ENCODE data around the gene OGDHL. TPM values are rescaled to one million over a fixed set of nuclear protein-coding genes. Genes with fewer than 3 reads are reported as not detected.

Gene OGDHL
- total and polyA plus RNA-seq, 2 donors = 0.79 to 0.87 TPM

GRCh38 chr10:49710966-49711365, 51.2 kb downstream of the OGDHL start:
- no peak overlapping the region for H3K27ac ChIP-seq (ENCODE audit: low read depth)
- H3K4me3 ChIP-seq (ENCODE audit: low read depth, low read length) = no peak overlapping the region
- DNase-seq (ENCODE audit: extremely low spot score) = no peak
- H3K4me1 ChIP-seq (ENCODE audit: insufficient read depth) = no peaks in the 10 kb centered on the region
- 72% methylated on average over 6 of the region's 6 CpGs for WGBS
- no peaks in the 10 kb centered on the region for H3K36me3 ChIP-seq (ENCODE audit: insufficient read depth)

GRCh38 chr10:49709934-49710333, 52.2 kb downstream of the OGDHL start:
- H3K4me3 ChIP-seq (ENCODE audit: low read depth, low read length) = no peak overlapping the region
- H3K36me3 ChIP-seq (ENCODE audit: insufficient read depth) = no peaks in the 10 kb centered on the region
- H3K27ac ChIP-seq (ENCODE audit: low read depth) = no peak overlapping the region
- 66% methylated on average over 5 of the region's 5 CpGs for WGBS
- no peaks in the 10 kb centered on the region for H3K4me1 ChIP-seq (ENCODE audit: insufficient read depth)
- DNase-seq (ENCODE audit: extremely low spot score) = no peak

GRCh38 chr10:49707585-49707984, 54.5 kb downstream of the OGDHL start:
- no peak for DNase-seq (ENCODE audit: extremely low spot score)
- Histone ChIP-seq H3K36me3 (ENCODE audit: insufficient read depth) (no peaks in the 10 kb centered on the region), H3K4me3 (ENCODE audit: low read depth, low read length) (no peak overlapping the region), H3K27ac (ENCODE audit: low read depth) (no peak overlapping the region), H3K4me1 (ENCODE audit: insufficient read depth) (no peaks in the 10 kb centered on the region)
- WGBS = 71% methylated on average over 3 of the region's 3 CpGs

GRCh38 chr10:49700997-49701396, 61.1 kb downstream of the OGDHL start:
- no peak overlapping the region for H3K27ac ChIP-seq (ENCODE audit: low read depth)
- WGBS = 3% methylated on average over 3 of the region's 3 CpGs

GRCh38 chr10:49700211-49700610, 61.9 kb downstream of the OGDHL start:
- DNase-seq (ENCODE audit: extremely low spot score) = no peak
- Histone ChIP-seq H3K36me3 (ENCODE audit: insufficient read depth) (no peaks in the 10 kb centered on the region), H3K4me3 (ENCODE audit: low read depth, low read length) (no peak overlapping the region), H3K27ac (ENCODE audit: low read depth) (no peak overlapping the region), H3K4me1 (ENCODE audit: insufficient read depth) (no peaks in the 10 kb centered on the region)
- 90% methylated on average over 3 of the region's 3 CpGs for WGBS

More at GRCh38 chr10:49700997-49701396, 61.1 kb downstream of the OGDHL start:
- no peak for DNase-seq (ENCODE audit: extremely low spot score)
- Histone ChIP-seq H3K4me1 (ENCODE audit: insufficient read depth) (no peaks in the 10 kb centered on the region), H3K4me3 (ENCODE audit: low read depth, low read length) (no peak overlapping the region), H3K36me3 (ENCODE audit: insufficient read depth) (no peaks in the 10 kb centered on the region)

- 72% methylated on average over 9 of the region's 9 CpGs for WGBS
- no peak for DNase-seq (ENCODE audit: extremely low spot score)
- no peak overlapping the region for H3K4me3 ChIP-seq (ENCODE audit: low read depth, low read length)
Measured at GRCh38 chr10:49698679-49699078, 63.4 kb downstream of the OGDHL start.

GRCh38 chr10:49696311-49696710, 65.8 kb downstream of the OGDHL start:
- WGBS = 82% methylated on average over 7 of the region's 7 CpGs
- DNase-seq (ENCODE audit: extremely low spot score) = no peak
- Histone ChIP-seq H3K4me1 (ENCODE audit: insufficient read depth) (no peaks in the 10 kb centered on the region), H3K27ac (ENCODE audit: low read depth) (no peak overlapping the region), H3K36me3 (ENCODE audit: insufficient read depth) (no peaks in the 10 kb centered on the region), H3K4me3 (ENCODE audit: low read depth, low read length) (no peak overlapping the region)

More at GRCh38 chr10:49698679-49699078, 63.4 kb downstream of the OGDHL start:
- H3K4me1 ChIP-seq (ENCODE audit: insufficient read depth) = no peaks in the 10 kb centered on the region
- no peaks in the 10 kb centered on the region for H3K36me3 ChIP-seq (ENCODE audit: insufficient read depth)
- no peak overlapping the region for H3K27ac ChIP-seq (ENCODE audit: low read depth)

- H3K4me3 ChIP-seq (ENCODE audit: low read depth, low read length) = no peak overlapping the region
- no peaks in the 10 kb centered on the region for H3K36me3 ChIP-seq (ENCODE audit: insufficient read depth)
- no peaks in the 10 kb centered on the region for H3K4me1 ChIP-seq (ENCODE audit: insufficient read depth)
- no peak for DNase-seq (ENCODE audit: extremely low spot score)
- WGBS = 81% methylated on average over 6 of the region's 6 CpGs
- no peak overlapping the region for H3K27ac ChIP-seq (ENCODE audit: low read depth)
Measured at GRCh38 chr10:49694466-49694865, 67.7 kb downstream of the OGDHL start.

- H3K4me1 ChIP-seq (ENCODE audit: insufficient read depth) = no peaks in the 10 kb centered on the region
- H3K27ac ChIP-seq (ENCODE audit: low read depth) = no peak overlapping the region
- no peak for DNase-seq (ENCODE audit: extremely low spot score)
- H3K4me3 ChIP-seq (ENCODE audit: low read depth, low read length) = no peak overlapping the region
- WGBS = 40% methylated on average over 9 of the region's 9 CpGs
- no peaks in the 10 kb centered on the region for H3K36me3 ChIP-seq (ENCODE audit: insufficient read depth)
Measured at GRCh38 chr10:49691588-49691987, 70.5 kb downstream of the OGDHL start.

GRCh38 chr10:49690698-49691356, 71.3 kb downstream of the OGDHL start:
- Histone ChIP-seq H3K4me3 (ENCODE audit: low read depth, low read length) (no peak overlapping the region), H3K36me3 (ENCODE audit: insufficient read depth) (no peaks in the 10 kb centered on the region), H3K4me1 (ENCODE audit: insufficient read depth) (no peaks in the 10 kb centered on the region), H3K27ac (ENCODE audit: low read depth) (no peak overlapping the region)
- no peak for DNase-seq (ENCODE audit: extremely low spot score)
- 6% methylated on average over 12 of the region's 12 CpGs for WGBS

GRCh38 chr10:49689882-49690510, 72.1 kb downstream of the OGDHL start:
- Histone ChIP-seq H3K4me1 (ENCODE audit: insufficient read depth) (no peaks in the 10 kb centered on the region), H3K27ac (ENCODE audit: low read depth) (no peak overlapping the region), H3K36me3 (ENCODE audit: insufficient read depth) (no peaks in the 10 kb centered on the region), H3K4me3 (ENCODE audit: low read depth, low read length) (no peak overlapping the region)
- no peak for DNase-seq (ENCODE audit: extremely low spot score)
- 15% methylated on average over 12 of the region's 12 CpGs for WGBS

- Histone ChIP-seq H3K36me3 (ENCODE audit: insufficient read depth) (no peaks in the 10 kb centered on the region), H3K27ac (ENCODE audit: low read depth) (no peak overlapping the region), H3K4me1 (ENCODE audit: insufficient read depth) (no peaks in the 10 kb centered on the region), H3K4me3 (ENCODE audit: low read depth, low read length) (no peak overlapping the region)
- DNase-seq (ENCODE audit: extremely low spot score) = no peak
- WGBS = 17% methylated on average over 7 of the region's 7 CpGs
Measured at GRCh38 chr10:49688920-49689319, 73.2 kb downstream of the OGDHL start.

- Histone ChIP-seq H3K4me1 (ENCODE audit: insufficient read depth) (no peaks in the 10 kb centered on the region), H3K4me3 (ENCODE audit: low read depth, low read length) (no peak overlapping the region), H3K36me3 (ENCODE audit: insufficient read depth) (no peaks in the 10 kb centered on the region), H3K27ac (ENCODE audit: low read depth) (no peak overlapping the region)
- DNase-seq (ENCODE audit: extremely low spot score) = no peak
- 11% methylated on average over 8 of the region's 8 CpGs for WGBS
Measured at GRCh38 chr10:49688261-49688846, 73.8 kb downstream of the OGDHL start.

GRCh38 chr10:49686651-49687050, 75.5 kb downstream of the OGDHL start:
- WGBS = 63% methylated on average over 4 of the region's 4 CpGs
- no peak overlapping the region for H3K4me3 ChIP-seq (ENCODE audit: low read depth, low read length)
- no peaks in the 10 kb centered on the region for H3K4me1 ChIP-seq (ENCODE audit: insufficient read depth)
- H3K27ac ChIP-seq (ENCODE audit: low read depth) = no peak overlapping the region
- no peaks in the 10 kb centered on the region for H3K36me3 ChIP-seq (ENCODE audit: insufficient read depth)
- DNase-seq (ENCODE audit: extremely low spot score) = no peak
